ENCODE data around the gene MIA. TPM values are rescaled to one million over a fixed set of nuclear protein-coding genes. Genes with fewer than 3 reads are reported as not detected.

The MIA gene
- total RNA-seq, 4 donors from 2014 or later: 2.1 to 4.1 (median 2.7) TPM

- Histone ChIP-seq H3K36me3 (peaks cover 79 to 100% (median 99%) of the 10 kb centered on the region in 4 donors), H3K9me3 (no peaks in the 10 kb centered on the region), H3K4me1 (peaks cover 2 to 10% (median 10%) of the 10 kb centered on the region in 4 donors), H3K27me3 (no peaks in the 10 kb centered on the region), H3K4me3 (no peak overlapping the region), H3K27ac (replicated peaks in 1 of 4) (no peak overlapping the region)
- TF ChIP-seq CTCF (IDR thresholded peaks at IDR 0.05) (no peak), POLR2AphosphoS5 (IDR thresholded peaks at IDR 0.05) (no peak), POLR2A (IDR thresholded peaks at IDR 0.05; ENCODE audit: low read depth) (no peak), EP300 (IDR thresholded peaks at IDR 0.05) (no peak)
- no peak for DNase-seq (ENCODE audit: extremely low spot score)
- WGBS: 89% methylated on average over 11 of the region's 11 CpGs
- intact Hi-C loops (cut with DNase I): no loop called here
These were observed 40.1 kb upstream of the MIA start for GRCh38 chr19:40735013-40735771.

GRCh38 chr19:40736661-40737060 lies 38.7 kb upstream of the MIA start:
- Histone ChIP-seq H3K4me1 (peaks cover 12 to 25% (median 23%) of the 10 kb centered on the region in 4 donors), H3K9me3 (no peaks in the 10 kb centered on the region), H3K36me3 (peaks cover 71 to 98% (median 91%) of the 10 kb centered on the region in 4 donors), H3K27ac (replicated peaks in 1 of 4) (no peak overlapping the region), H3K4me3 (no peak overlapping the region), H3K27me3 (no peaks in the 10 kb centered on the region)
- intact Hi-C loops (cut with DNase I): no loop called here
- WGBS: 86% methylated on average over 9 of the region's 9 CpGs
- no peak for TF ChIP-seq CTCF (IDR thresholded peaks at IDR 0.05)
- no peak for TF ChIP-seq EP300 (IDR thresholded peaks at IDR 0.05)
- no peak for TF ChIP-seq POLR2A (IDR thresholded peaks at IDR 0.05; ENCODE audit: low read depth)
- TF ChIP-seq POLR2AphosphoS5 (IDR thresholded peaks at IDR 0.05): no peak
- no peak for DNase-seq (ENCODE audit: extremely low spot score)

DNA sequence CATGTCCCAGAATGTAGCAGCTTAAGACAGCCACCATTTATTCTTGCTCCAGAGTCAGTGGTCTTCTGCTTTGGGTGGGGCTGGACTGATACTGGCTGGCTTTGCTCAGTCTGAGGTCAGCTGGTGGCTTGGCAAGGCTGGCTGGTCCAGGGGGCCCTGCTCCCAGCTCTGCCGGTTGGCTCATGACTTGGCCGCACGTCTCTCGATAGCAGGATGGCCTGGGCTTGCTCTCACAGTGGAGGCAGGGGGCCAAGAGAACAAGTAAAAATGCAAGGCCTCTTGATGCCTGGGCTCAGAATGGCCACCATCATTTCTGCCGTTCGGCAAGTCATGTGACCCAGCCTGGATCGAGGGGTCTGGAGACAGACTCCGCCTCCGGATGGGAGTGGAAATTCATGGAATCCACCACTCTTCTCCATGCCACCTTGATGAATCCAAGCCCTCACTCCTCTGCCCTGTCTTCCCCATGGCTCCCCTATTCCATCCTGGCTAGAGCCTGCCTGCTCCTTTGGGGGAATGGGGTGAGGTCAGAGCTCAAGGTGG lies 38.1 kb upstream of the MIA start:
- intact Hi-C loops (cut with DNase I): no loop called here
- DNase-seq (ENCODE audit: extremely low spot score): no peak
- Histone ChIP-seq H3K4me3 (no peak overlapping the region), H3K4me1 (peaks cover 13 to 26% (median 24%) of the 10 kb centered on the region in 4 donors), H3K36me3 (peaks cover 71 to 94% (median 88%) of the 10 kb centered on the region in 4 donors), H3K27ac (replicated peaks in 1 of 4) (no peak overlapping the region), H3K9me3 (no peaks in the 10 kb centered on the region), H3K27me3 (no peaks in the 10 kb centered on the region)
- no CpG with 5 or more reads among the region's 9 CpGs for WGBS
- TF ChIP-seq POLR2AphosphoS5 (IDR thresholded peaks at IDR 0.05) (no peak), POLR2A (IDR thresholded peaks at IDR 0.05; ENCODE audit: low read depth) (no peak), EP300 (IDR thresholded peaks at IDR 0.05) (no peak), CTCF (IDR thresholded peaks at IDR 0.05) (no peak)

GRCh38 chr19:40739030-40739839 lies 36.1 kb upstream of the MIA start:
- H3K27me3 ChIP-seq: no peaks in the 10 kb centered on the region
- H3K27ac ChIP-seq (replicated peaks in 1 of 4): peak overlapping the region; percentile 46 to 77 (median 62)
- H3K4me3 ChIP-seq: no peak overlapping the region
- intact Hi-C loops (cut with DNase I): no loop called here
- DNase-seq (ENCODE audit: extremely low spot score): no peak
- WGBS: 84% methylated on average over 11 of the region's 22 CpGs
- no peak for TF ChIP-seq POLR2A (IDR thresholded peaks at IDR 0.05; ENCODE audit: low read depth)
- no peak for TF ChIP-seq EP300 (IDR thresholded peaks at IDR 0.05)
- no peak for TF ChIP-seq CTCF (IDR thresholded peaks at IDR 0.05)
- no peak for TF ChIP-seq POLR2AphosphoS5 (IDR thresholded peaks at IDR 0.05)
- H3K36me3 ChIP-seq: peaks cover 51 to 84% (median 70%) of the 10 kb centered on the region in 4 donors
- H3K4me1 ChIP-seq: peaks cover 13 to 26% (median 24%) of the 10 kb centered on the region in 4 donors
- H3K9me3 ChIP-seq: no peaks in the 10 kb centered on the region
